Measurements from ENCODE around the gene ANKRD27. TPM values are rescaled to one million over a fixed set of nuclear protein-coding genes. Genes with fewer than 3 reads are reported as not detected.

The ANKRD27 gene
- total RNA-seq, 1 donor from 2014 or later, result 37.5 TPM

Other genes starting within 250 kb of the ANKRD27 start
- gene PDCD5, start 94.0 kb downstream of the ANKRD27 start, total RNA-seq, result 105 and 167 TPM in 2 replicates
- 0.25 TPM in 1 of 2 replicates, not detected in the other for gene RGS9BP, start 668 bp upstream of the ANKRD27 start, total RNA-seq
- 13.5 and 14.6 TPM in 2 replicates for gene NUDT19, start 16.6 kb upstream of the ANKRD27 start, total RNA-seq
- gene TDRD12, start 44.6 kb upstream of the ANKRD27 start, total RNA-seq, result 0.25 TPM in 1 of 2 replicates, not detected in the other
- gene SLC7A9, start 194.6 kb upstream of the ANKRD27 start, total RNA-seq, result 0.15 and 2.8 TPM in 2 replicates

Data from renal cortical epithelial cell (primary cell).